ENCODE data around the gene NEURL3.

Gene NEURL3

DNA sequence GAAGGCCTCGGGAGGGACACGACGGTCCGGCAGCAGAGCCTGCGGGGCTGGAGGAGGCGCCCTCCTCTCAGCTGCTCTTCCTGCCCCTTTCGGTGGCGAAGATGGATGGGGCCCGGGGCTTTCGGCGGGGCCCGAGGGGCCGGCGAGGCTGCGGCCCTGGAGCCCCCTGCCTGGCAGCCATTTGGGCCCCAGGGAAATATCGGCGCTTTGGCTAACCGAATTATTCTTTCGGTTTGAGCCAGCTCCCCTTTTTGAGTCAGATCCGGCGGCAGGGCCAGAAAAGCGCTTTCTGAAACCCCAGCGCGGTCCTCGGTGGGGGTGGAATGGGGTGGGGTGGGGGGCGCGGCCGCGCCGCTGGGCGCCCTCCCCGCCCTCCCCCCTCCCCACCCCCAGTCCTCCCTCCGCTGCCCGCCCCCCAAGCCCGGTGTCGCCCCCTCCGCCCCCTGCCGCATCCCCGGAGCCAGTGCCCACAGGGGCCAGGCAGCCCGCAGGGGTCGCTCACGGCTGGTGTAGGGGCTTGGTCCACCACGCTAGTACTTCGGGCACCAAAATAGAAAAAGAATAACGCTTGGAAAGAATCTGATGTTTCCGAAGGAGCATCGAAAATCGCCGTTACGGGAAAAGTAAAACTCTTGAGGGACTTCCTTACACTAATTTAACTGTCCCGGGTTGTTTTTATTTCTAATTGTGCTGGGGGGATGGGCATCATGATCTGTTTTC, 22.3 kb upstream of the NEURL3 start:
- no peak for FAIRE-seq

DNA sequence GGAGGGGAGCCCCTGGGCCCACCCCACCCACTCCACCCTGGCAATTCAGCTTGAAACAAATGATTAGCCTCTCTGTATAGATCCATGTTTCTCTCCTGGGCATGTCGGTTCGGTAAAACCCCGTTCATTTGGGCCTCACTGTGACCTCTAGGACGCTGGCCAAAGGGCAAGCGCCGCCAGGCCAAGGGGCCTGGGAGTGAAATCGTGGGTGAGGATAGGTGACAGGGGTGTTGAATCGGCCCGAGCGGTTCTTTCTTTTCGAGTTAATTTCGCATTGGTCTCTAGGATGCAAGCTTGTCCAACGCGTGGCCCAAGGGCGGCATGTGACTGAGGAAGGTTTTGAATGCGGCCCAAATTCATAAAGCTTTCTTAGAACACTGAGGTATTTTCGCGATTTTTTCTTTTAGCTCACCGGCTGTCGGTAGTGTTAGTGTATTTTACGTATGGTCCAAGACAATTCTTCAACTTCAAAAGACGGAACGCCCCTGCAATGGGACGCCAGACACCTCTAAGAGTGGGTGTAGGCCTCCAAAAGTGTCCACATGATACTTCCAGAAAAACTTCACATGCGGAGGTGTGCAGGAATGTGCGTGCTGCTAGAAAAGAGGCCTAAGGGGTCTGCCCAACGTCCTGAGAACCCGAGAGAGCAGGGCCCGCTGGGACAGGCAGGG, 21.6 kb upstream of the NEURL3 start:
- no peak for FAIRE-seq

DNA sequence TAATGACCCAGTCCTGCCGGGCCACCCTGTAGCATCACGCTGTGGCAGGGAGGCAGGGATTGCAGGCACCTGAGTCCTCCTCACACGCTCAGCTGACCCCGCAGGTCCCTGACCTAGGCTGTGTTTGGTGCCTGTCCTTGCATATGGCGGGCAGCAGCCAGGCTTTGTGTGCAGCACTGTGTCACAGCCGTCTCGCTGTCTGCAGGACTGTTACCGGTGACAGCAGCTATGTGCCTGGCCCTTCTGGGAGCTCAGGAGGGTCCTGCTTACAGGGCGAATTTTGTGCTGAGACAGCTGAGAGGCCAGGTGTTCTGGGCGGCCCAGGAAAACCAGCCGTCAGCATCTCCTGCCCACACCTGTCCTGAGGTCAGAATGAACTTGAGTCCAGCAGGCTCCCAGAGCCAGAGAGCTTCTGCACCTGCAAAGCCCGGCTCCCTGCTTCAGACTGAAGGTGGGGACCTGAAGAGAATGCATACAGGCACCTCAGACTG, 21.0 kb upstream of the NEURL3 start:
- FAIRE-seq = no peak

DNA sequence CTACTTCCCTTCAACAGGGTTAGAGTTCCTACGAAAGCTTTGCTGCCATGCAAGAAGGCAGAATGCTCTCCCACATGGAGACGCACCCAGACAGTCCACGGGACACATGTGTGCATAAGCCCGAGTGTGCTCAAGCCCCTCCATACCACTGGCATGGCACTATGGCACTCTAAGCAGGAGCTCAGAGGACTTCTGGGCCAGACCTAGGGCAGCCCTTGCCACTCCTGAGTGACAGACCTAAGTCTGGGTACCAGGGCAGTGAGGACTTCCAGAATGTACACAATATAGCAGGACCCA, 20.0 kb upstream of the NEURL3 start:
- FAIRE-seq = no peak

DNA sequence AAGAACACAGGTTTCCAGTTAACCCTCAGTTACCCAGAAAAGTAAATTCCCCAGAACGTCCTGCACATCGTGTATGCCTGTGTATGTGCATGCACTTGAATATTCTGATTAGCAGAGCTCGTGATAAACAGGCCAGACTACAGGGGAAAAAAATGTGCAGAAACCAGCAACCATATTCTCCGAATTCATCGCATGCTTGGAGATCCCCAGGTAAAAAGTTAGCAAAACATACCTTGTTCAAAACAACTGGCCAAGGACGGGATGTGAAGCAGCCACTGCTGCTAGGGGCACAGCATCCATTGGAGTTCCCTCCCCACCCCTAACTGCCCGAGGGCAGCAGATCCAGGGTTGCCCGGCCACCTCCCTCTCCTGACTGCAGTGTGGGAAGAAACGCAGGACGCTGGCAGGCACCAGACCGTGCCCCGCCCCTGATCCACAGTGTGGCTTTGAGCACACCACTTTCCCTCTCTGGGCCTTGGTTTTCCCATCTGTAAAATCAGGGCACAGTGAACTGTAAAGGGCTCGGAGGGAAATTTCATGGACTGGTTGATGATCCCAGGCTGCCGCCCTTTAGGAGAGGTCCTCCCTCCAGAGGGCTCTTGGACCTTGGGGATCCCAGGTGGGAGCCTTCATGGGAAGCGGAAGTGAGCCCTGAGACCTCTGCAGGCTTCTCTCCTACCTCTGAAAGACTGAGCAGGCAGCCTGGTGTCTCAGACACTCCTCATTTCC, 19.5 kb upstream of the NEURL3 start:
- no peak for FAIRE-seq

DNA sequence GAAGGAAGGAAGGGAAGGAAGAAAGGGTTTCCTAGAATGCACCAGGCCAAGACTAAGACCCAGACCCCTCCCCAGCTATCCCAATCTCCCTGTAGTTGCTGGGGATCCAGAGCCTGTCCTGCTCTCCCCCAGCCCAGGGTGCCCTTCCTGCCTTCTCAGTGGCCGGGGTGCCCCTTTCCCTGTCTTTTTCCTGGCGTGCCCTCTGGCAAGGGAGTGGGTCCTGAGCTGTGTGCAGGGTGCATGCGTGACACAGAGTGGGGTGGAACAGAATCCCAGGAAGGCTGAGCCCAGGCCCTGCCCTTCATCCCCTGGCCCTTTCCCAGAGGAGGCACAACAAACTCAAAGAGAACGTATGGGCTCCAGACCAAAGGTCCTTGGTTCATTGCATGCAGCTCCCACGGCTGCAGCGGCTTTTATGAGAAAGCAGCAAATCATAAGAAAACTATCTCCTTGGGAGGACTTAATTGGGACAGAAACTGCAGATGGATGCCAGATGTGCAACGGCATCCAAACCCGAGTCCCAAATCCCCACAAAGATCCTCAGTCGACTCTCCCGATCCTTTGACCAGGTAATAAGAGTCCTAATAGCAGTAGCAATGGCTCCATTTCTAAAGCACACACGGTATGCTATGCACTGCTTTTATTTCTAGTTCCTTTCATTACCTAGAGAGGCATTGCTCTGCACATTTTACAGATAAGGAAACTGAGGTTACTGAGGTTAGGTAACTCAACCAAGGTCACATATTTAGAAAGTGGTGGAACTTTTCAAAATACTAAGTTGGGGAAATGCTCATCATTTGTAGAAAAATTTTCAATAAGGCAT, 18.7 kb upstream of the NEURL3 start:
- no peak for FAIRE-seq

DNA sequence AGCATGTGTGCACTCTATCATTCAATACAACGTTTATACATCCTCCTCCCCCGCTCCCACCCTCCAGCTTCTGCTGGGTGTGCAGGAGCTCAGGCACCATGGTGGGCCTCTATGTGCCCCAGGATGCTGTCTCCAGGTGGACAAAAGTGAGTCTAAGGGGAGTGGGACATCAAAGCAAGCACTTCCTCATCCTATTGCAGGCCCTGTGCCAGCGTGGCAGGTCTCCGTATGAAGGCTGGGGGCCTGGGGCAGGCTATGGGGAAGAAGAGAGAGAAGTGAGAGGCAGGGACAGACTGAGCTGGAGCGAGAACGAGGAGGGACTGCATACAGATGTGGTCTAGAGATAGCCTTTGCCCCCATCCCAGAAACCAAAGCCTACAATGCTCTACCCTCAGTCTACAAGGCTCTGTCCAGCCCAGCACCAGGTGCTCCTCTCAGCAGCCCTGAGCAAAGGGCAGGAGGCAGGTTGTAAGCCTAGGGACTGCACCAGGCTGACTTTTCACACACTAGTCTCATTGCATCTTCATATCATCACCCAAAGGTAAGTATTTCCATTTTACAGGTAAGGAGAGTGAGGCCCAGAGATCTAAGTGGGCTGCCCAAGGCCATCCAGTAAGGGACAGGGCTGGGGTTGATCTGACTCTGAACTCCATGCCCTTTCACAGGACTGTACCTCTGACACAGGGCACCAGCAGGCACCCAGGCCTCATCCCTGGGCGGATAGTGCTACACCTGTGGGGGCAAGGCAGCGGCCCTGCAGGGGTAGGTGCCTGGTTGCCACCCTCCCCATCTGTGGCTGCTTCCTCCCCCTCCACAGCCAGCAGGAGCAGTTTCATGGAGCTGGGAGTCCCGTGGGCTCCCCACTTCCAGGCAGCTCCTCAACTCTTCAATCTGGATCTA, 17.4 kb upstream of the NEURL3 start:
- no peak for FAIRE-seq

DNA sequence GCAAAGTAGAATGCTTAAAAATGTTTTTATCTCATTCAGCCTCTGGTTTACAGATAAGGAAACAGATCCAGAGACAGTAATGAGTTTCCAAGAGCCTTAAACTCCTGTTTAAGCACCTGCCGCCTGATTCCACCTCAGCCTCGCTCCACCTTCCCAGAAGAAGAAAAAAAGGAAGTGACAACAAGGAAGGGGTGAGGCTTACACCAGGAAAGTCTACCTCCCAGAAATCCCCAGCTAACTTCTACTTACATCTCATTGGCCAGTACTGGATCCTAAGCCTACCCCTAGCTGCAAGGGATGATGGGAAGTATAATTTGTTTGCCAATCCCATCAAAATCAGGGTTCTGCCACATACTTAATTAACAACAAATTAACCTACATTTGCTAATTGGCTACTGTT, 16.1 kb upstream of the NEURL3 start:
- no peak for FAIRE-seq

DNA sequence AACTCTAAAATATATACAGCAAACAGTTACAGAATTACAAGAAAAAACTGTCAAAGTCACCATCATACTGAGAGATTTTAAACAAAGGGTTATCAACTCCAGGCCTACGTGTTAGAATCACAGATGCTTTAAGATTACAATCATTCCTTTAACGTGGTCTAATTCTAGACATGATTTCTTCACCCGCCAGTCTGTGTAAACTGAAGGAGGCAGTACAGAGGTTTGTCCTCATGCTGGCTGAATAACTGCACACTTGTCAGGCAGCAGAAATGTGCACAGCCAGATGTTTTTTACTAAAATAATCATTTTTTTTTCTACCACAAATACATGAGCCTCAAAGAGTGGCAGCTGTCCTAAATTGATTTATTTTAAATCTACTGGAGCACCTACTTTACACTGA, 15.5 kb upstream of the NEURL3 start:
- FAIRE-seq = no peak

DNA sequence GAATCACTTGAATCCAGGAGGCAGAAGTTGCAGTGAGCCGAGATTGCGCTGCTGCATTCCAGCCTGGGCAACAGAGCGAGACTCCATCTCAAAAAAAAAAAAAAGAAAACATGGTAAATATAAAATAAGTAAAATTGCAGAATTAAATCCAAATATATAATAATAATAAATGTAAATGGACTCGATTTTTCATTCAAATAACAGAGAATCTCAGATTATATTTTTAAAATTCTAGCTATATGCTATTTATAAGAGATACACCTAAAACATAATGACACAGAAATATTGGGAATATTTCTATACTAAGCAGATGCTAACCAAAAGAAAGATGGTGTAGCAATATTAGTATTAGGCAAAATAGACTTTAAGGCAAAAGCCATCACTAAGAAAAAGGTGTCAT, 15.1 kb upstream of the NEURL3 start:
- FAIRE-seq = no peak

DNA sequence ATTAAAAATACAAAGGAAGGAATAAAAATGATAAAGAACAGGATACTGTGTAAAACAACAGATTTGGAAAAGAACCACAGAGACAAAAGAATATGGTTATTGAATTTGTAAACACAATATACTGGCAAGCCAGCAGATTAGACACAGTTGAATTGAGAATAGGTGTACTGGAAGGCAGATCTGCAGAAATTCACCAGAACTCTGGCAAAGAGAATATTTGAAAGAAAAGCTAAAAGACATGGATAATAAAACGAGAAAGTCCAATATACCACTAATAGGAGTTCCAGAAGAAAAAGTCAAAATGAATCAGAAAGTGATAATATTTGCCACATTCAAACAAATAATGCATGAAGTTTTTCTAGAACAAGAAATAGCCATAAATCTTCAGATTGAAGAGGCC, 11.9 kb upstream of the NEURL3 start:
- FAIRE-seq = no peak

DNA sequence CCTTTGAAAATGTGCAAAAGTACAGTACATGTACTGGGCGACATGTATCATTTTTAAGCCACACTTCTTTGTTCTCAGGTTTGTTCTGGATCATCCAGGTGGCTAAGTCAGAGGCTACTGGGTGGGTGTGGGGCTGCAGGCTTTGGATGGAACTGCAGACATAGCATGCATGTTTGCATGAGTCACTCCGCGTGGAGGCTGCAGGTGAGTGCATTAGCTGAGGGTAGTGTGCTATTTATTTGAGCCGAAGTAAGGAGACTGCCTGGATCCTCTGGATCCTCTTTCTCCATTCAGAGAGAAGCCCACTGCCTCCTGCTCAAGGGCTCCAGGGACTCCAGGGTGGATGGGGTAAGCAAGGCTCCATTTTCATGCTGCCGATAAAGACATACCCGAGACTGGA, 9.4 kb upstream of the NEURL3 start:
- FAIRE-seq = no peak

DNA sequence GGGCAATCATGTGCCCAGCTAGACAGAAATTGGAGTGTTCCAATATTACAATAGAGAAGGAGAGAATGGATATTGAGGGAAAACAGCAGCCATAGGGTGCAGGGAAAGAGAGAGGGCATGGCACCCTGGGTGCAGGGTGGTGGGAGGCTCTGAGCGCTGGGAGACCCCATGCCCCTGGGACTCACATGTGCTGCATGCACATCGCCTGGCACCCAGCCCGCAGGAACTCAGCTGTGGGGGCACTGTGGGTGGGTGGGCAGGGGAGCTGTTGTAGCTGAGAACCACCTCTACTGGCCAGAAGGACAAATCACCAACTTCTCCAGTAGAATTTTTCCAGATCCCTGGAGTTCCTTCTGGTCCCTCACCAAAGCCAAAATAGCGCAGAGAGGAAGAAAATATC, 7.2 kb upstream of the NEURL3 start:
- no peak for FAIRE-seq

DNA sequence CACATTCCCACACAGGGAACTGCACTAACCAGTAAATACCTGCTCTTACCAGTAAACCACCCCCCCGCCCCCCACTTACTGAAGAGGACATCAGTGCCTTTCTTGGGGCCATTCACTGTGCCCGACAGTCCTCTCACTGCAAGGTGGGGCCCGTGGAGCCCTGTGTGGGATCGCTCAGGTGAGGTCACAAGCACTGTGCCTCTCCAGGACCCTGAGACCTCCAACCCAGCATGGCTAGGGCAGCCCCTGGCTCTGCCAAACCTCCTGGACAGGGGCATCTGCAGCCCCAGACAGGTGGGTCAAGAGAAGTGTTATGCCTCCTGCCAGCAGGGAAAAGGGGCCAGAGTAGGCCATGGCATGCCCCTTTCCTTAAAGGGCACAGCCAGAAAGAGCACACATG, 6.7 kb upstream of the NEURL3 start:
- FAIRE-seq = no peak

DNA sequence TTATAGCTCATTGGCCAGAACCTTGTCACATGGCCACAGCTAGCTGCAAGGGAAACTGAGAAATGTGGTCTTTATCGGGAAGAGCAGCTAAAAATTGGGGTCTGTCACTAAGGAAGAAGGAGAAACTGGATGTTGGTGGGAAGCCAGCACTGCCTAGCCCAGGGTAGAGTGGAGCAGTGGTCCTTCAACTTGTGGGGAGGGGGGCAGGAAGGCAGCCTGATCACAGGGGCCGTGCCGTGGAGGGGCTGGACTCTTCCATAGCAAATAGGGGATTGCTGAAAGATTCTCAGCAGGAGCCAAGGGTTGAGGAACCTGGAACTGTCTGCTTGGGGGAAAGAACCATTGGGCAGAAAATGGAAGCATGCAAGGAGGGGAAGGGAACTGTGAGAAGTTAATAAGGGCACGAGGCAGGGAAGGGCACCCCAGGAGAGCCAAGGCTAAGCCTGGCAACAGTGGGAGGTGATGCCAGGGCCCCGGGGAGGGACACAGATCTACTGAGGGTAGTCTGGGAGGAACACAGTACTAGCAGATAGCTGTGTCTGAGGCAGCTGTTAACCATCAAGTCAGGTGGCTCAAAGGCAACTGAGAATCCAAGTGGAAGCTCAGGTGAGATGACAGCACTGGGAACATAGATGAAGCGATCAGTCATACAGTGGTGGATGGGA, 5.9 kb upstream of the NEURL3 start:
- no peak for FAIRE-seq

DNA sequence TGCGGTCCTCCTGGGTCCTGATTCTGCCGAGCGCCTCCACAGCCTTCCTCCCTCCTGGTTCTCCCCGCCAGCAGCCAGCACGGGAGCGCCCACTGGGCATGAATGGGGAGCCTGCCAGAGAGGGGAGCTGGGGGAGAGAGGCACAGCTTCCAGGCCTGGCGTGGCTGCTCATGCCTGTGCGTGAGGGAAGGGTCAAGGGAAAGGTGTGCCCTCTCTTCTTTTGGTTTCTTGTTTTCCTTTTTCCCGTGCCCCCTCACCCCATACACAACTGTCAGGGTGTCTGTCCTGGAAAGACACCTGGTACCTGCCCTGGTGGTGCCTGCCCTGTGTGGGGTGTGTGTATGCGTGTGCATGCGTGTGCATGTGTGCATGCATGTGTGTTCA, 4.7 kb upstream of the NEURL3 start:
- no peak for FAIRE-seq

DNA sequence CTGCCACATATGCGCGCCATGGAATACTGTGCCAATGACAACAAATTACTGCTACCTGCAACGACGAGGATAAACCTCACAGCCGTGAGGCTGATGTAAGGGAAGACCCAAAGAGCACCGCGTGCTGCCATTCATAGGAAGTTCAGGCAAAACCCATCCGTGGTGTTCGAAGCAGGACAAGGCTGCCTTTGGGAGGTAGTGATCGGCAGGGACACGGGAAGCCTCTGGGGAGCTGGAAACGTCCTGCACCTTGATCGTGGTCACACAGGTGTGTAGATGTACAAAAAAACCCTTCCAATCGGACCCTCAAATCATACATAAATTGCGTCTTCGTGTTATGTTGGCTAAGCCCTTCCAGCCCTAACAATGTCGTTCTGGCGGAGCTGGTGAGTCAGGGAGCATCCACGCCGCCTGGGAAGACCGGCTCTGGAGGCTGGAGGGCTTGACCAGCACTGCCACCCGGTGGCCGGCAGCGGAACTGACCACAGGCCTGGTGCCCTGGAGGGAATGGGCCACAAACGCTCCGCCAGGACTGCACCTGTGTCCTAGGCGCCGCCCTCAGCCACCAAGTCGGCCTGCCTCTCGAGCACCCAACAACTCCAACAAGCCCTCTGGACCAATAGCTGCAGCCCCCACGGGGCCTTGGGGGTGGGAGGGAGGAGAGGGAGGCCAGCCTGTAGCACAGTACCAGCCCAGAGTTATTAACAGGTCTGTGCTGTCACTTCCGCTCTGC, 4.1 kb upstream of the NEURL3 start:
- FAIRE-seq = no peak

DNA sequence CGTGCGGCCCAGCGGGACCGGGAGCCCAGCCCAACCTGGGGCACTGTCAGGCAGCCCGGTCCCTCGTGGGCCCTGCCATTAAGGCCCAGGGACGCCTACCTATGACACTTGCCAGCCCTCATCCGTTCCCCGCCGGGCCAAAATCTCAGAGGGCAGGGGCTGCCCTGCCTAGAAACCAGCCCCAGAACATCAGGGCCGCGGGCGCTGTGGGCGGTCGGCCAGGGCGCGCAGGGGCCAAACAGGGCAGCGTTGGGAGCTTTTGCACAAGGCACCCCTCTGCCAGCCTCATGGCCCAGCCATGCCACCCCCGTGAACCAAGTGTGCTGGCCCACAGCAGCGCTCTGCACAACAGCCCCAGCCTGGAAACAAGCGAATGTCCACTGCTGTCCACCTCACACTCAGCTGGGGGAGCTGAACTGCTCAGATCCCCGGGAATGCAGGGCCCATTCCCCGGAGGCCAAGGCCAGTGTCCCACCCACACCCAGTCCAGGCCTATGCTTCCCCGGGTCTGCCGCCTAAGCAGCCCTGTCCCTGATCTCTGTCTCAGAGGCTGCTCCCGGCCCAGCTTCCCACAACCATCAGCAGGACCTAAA, 3.5 kb upstream of the NEURL3 start:
- FAIRE-seq = no peak

DNA sequence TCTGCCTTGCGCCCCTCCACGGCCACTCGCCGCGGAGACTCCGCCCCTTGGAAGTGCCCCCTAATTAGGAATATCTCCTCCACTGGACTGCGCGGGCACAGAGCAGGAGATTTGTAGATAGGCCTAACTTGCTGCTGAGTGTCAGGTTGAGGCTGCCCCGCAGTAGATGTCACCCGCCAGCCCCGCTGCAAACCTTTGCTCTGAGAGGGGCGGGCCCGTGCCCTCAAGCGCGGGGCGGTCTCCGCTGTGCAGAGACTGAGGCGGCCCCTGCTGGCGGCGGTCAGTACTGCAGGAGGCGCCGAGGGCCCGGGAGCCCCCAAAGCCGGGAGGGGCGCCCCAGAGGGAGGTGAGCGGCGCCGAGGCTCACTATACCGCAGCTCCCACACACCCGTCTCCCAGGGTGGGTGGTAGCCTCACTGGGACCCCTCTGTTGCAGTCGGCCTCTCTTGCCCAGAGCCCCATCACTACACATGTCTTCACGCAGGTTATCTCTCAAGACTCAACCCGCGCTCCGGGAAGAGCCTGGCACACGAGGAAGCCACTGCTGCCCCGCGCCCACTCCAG, 2.9 kb upstream of the NEURL3 start:
- FAIRE-seq = no peak

DNA sequence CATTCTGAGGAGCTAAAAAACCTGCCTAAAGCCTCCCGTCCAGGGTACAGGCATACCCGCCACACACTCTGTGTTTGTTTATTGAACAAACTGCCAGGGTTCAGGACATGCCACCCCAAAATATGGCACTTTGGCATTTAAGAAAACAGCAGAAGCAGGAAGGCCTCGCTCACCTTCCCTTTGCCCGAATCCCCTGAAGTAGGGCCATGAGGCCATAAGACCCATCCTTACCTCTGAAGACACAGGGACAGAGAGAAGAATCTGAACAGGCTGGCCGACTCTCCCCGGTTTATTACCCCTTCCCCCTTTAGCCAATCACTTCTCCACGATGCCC, 1.7 kb upstream of the NEURL3 start:
- no peak for FAIRE-seq
